HepG2 (cell line): ENCODE measurements around the gene MYO3B. TPM values are rescaled to one million over a fixed set of nuclear protein-coding genes. Genes with fewer than 3 reads are reported as not detected.

ENCODE experiments used
- ARHGAP35 ChIP-seq: sonication (generic); formaldehyde crosslinking; IDR thresholded peaks from 2 replicates; pipeline ENCODE4 v1.9.0; 2022; ENCODE audit warnings: mild to moderate bottlenecking, inconsistent platforms, moderate library complexity, missing genetic modification reagents, borderline replicate concordance
- DZIP1 ChIP-seq: sonication (generic); formaldehyde crosslinking; IDR thresholded peaks from 2 replicates; pipeline ENCODE4 v1.5.0; 2020; ENCODE audit warnings: mild to moderate bottlenecking, missing genetic modification reagents
- ELF4 ChIP-seq: sonication (generic); formaldehyde crosslinking; IDR thresholded peaks from 2 replicates; pipeline ENCODE4 v1.5.0; 2020; ENCODE audit warnings: missing genetic modification reagents, mild to moderate bottlenecking, moderate library complexity, borderline replicate concordance
- FOSL1 ChIP-seq: sonication (generic); formaldehyde crosslinking; IDR thresholded peaks from 2 replicates; pipeline ENCODE4 v1.9.0; 2021; ENCODE audit warnings: missing genetic modification reagents, borderline replicate concordance
- HOXA3 ChIP-seq: sonication (generic); formaldehyde crosslinking; IDR thresholded peaks from 2 replicates; pipeline ENCODE4 v1.5.0; 2020; ENCODE audit warnings: missing genetic modification reagents
- MAFK ChIP-seq, 2 experiments: IDR thresholded peaks in 1 of 2; conservative IDR thresholded peaks in 1 of 2; 2 replicates each; pipeline ENCODE4 v1.6.1; 2011; ENCODE audit warnings: improper control_type of control experiment in 2 of 2, low read length in 2 of 2
- MBNL3 ChIP-seq: fragments of 250-450 bp; sonication (Bioruptor Pico); conservative IDR thresholded peaks from 2 replicates; pipeline ENCODE4 v1.8.0; 2022; ENCODE audit warnings: mild to moderate bottlenecking, inconsistent platforms
- MTA3 ChIP-seq: sonication (generic); formaldehyde crosslinking; IDR thresholded peaks from 2 replicates; pipeline ENCODE4 v1.4.0; 2020; ENCODE audit warnings: missing genetic modification reagents
- NKX3-1 ChIP-seq: sonication (generic); formaldehyde crosslinking; IDR thresholded peaks from 2 replicates; pipeline ENCODE4 v1.5.0; 2020; ENCODE audit warnings: missing genetic modification reagents
- RNF219 ChIP-seq: sonication (generic); formaldehyde crosslinking; IDR thresholded peaks from 2 replicates; pipeline ENCODE4 v1.5.0; 2020; ENCODE audit warnings: mild to moderate bottlenecking, missing genetic modification reagents
- SMC3 ChIP-seq: IDR thresholded peaks from 2 replicates; pipeline ENCODE4 v1.6.1; 2011; ENCODE audit warnings: low read length, improper control_type of control experiment
- YEATS4 ChIP-seq: sonication (generic); formaldehyde crosslinking; IDR thresholded peaks from 2 replicates; pipeline ENCODE4 v1.4.0; 2020; ENCODE audit warnings: missing genetic modification reagents, borderline replicate concordance
- ZFAT ChIP-seq: sonication (generic); formaldehyde crosslinking; conservative IDR thresholded peaks from 2 replicates; pipeline ENCODE4 v1.8.1; 2023; ENCODE audit warnings: missing genetic modification reagents, inconsistent platforms
- ZNF136 ChIP-seq: sonication (generic); formaldehyde crosslinking; IDR thresholded peaks from 2 replicates; pipeline ENCODE4 v1.8.1; 2022; ENCODE audit warnings: low read depth, mild to moderate bottlenecking, moderate library complexity, missing genetic modification reagents
- ZNF18 ChIP-seq: sonication (generic); formaldehyde crosslinking; IDR thresholded peaks from 2 replicates; pipeline ENCODE4 v1.8.0; 2022; ENCODE audit warnings: mild to moderate bottlenecking, missing genetic modification reagents; ENCODE audit not compliant: insufficient replicate concordance
- ZNF432 ChIP-seq: sonication (generic); formaldehyde crosslinking; IDR thresholded peaks from 2 replicates; pipeline ENCODE4 v1.5.0; 2020; ENCODE audit warnings: missing genetic modification reagents, mild to moderate bottlenecking, borderline replicate concordance
- ZNF460 ChIP-seq: sonication (generic); formaldehyde crosslinking; IDR thresholded peaks from 2 replicates; pipeline ENCODE4 v1.5.1; 2020; ENCODE audit warnings: missing genetic modification reagents, mild to moderate bottlenecking, borderline replicate concordance
- ZNF484 ChIP-seq: sonication (generic); formaldehyde crosslinking; IDR thresholded peaks from 2 replicates; pipeline ENCODE4 v1.5.1; 2020; ENCODE audit warnings: mild to moderate bottlenecking, low read depth, missing genetic modification reagents, borderline replicate concordance
- ZNF577 ChIP-seq: sonication (generic); formaldehyde crosslinking; IDR thresholded peaks from 2 replicates; pipeline ENCODE4 v1.4.0; 2020; ENCODE audit warnings: mild to moderate bottlenecking, low read depth, missing genetic modification reagents, borderline replicate concordance
- ZNF766 ChIP-seq: sonication (generic); formaldehyde crosslinking; IDR thresholded peaks from 2 replicates; pipeline ENCODE4 v1.5.0; 2020; ENCODE audit warnings: missing genetic modification reagents, borderline replicate concordance
- ZNF790 ChIP-seq: sonication (generic); formaldehyde crosslinking; IDR thresholded peaks from 2 replicates; pipeline ENCODE4 v1.8.0; 2022; ENCODE audit warnings: missing genetic modification reagents, mild to moderate bottlenecking, borderline replicate concordance
- polyA plus RNA-seq, 8 experiments: library from polyadenylated mRNA; depleted of rRNA in 3 of 8; stranded (reverse) in 7 of 8; unstranded in 1 of 8; fragments of >200 nt; fragmentation: Illumina TruSeq in 4 of 8; extraction: Trizol in 4 of 8; gene quantifications; 2 replicates each; pipeline versions ENCODE4 v1.2.1 to v1.2.3, GENCODE V29; 2011 to 2016; ENCODE audit warnings: low read depth in 4 of 8, missing spikeins in 1 of 8, mixed read lengths in 1 of 8; ENCODE audit not compliant: insufficient read depth in 1 of 8
- total RNA-seq, 5 experiments: library from RNA; depleted of rRNA; stranded (reverse); fragments of >200 nt; fragmentation: Illumina TruSeq; extraction: Trizol; gene quantifications; 2 replicates each; pipeline ENCODE4 v1.2.3, GENCODE V29; 2016; ENCODE audit warnings: low read depth in 1 of 5
- TF ChIP-seq, protein P1 (sequence below): sonication (generic); formaldehyde crosslinking; conservative IDR thresholded peaks from 2 replicates; pipeline ENCODE4 v1.8.0; 2022; ENCODE audit warnings: missing genetic modification reagents

The MYO3B gene
- total and polyA plus RNA-seq, 2 of the 13 experiments (the other 11 are each of a cell fraction or from before 2014, with no cell fraction given), result 0.01 TPM; not detected in 1

DNA sequence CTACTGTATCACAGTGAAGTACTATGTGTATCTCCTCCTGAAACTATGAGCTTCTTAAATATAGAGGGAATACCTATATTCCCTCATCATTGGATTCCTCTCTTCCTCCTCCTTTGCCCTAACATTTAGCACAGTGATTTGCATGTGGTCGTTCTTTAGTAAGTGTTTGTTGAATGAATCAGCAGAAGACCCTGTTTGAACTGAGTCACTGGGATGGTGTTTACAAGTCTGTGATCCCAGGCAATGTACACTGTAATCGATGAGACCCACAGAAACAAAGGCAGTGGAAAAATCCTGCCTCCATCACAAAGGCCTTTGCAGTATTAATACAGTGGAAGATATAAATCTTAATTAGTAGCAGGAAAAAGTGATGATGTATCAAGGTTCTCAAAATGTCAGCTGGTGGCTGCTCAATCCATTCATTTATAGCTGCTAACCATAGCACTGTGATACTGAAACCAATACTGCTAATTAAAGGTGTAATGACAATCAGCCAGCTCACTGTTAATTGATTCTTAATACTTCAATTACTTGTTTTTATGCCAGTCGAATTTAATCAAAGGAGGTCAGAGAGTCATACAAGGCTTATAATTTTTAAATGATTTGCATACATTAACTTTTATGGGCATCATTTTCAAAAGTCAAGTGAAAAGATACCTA lies 20.8 kb upstream of the MYO3B start (continued):
- TF ChIP-seq ZNF18 (CRISPR knock-in tag), result no peak
- peak; percentile 89; the same call in 1 of the 2 replicates for TF ChIP-seq FOSL1 (CRISPR knock-in tag)
- TF ChIP-seq ARHGAP35, result no peak
- no peak for TF ChIP-seq ZFAT (CRISPR knock-in tag)
- TF ChIP-seq ELF4, result no peak
- no peak for TF ChIP-seq ZNF790 (CRISPR knock-in tag)
- TF ChIP-seq, protein P1, sequence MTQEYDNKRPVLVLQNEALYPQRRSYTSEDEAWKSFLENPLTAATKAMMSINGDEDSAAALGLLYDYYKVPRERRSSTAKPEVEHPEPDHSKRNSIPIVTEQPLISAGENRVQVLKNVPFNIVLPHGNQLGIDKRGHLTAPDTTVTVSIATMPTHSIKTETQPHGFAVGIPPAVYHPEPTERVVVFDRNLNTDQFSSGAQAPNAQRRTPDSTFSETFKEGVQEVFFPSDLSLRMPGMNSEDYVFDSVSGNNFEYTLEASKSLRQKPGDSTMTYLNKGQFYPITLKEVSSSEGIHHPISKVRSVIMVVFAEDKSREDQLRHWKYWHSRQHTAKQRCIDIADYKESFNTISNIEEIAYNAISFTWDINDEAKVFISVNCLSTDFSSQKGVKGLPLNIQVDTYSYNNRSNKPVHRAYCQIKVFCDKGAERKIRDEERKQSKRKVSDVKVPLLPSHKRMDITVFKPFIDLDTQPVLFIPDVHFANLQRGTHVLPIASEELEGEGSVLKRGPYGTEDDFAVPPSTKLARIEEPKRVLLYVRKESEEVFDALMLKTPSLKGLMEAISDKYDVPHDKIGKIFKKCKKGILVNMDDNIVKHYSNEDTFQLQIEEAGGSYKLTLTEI, result no peak
- TF ChIP-seq NKX3-1 (CRISPR knock-in tag), result no peak
- no peak for TF ChIP-seq MBNL3 (CRISPR knock-in tag)
- TF ChIP-seq ZNF484 (CRISPR knock-in tag), result no peak
- TF ChIP-seq DZIP1, result no peak
- no peak for TF ChIP-seq RNF219 (CRISPR knock-in tag)
- no peak for TF ChIP-seq SMC3
- no peak for TF ChIP-seq YEATS4 (CRISPR knock-in tag)
- no peak for TF ChIP-seq ZNF460 (CRISPR knock-in tag)
- no peak for TF ChIP-seq HOXA3 (CRISPR knock-in tag)
- no peak for TF ChIP-seq ZNF766 (CRISPR knock-in tag)
- no peak for TF ChIP-seq ZNF136 (CRISPR knock-in tag)
- TF ChIP-seq MAFK (conservative IDR thresholded peaks at IDR 0.05 in 1 of 2, IDR thresholded peaks at IDR 0.05 in 1 of 2; ENCODE audit: low read length in 2 of 2), result peak; percentile 60 to 65; a peak in 3 of 4 replicates
- no peak for TF ChIP-seq ZNF432
- TF ChIP-seq MTA3 (CRISPR knock-in tag), result no peak
- no peak for TF ChIP-seq ZNF577 (CRISPR knock-in tag)
